Erythroblast (primary cell): Measurements from ENCODE around the gene IGSF8.

Experiments
- GATA1 ChIP-seq: IDR thresholded peaks from 2 replicates; pipeline ENCODE4 v1.6.1; 2011; ENCODE audit warnings: low read depth, mild to moderate bottlenecking, control low read depth, low read length, moderate library complexity
- POLR2A ChIP-seq: IDR thresholded peaks from 2 replicates; pipeline ENCODE4 v1.6.1; 2011; ENCODE audit warnings: mild to moderate bottlenecking, low read length

DNA sequence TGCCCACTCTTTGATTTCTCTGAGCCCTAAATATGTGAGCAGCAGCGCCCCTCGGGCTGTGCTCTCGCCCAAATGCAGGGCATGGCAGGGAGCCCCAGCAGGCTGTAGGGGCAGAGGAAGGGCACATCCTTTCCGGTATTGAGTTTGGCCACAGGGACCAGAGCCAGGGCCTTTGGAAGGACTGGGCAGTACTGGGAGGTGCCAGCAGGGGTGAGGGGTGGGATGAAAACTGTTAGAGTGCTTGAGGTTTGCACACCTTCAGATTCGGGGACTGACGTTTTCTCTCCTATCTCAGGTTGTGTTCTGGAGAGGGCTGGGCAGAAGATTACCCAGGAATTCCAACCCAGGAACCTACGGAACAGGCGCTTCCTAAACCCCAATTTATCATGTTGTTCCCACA, 15.0 kb upstream of the IGSF8 start:
- TF ChIP-seq POLR2A: no peak
- no peak for TF ChIP-seq GATA1
